HG03280 (cell line): ENCODE data around the gene VPS9D1.

Source experiments
- ATAC-seq: cut with Tn5 transposase; IDR thresholded peaks from one replicate; pipeline ENCODE4 v1.9.1; 2021; ENCODE audit warnings: mild to moderate bottlenecking, moderate library complexity; ENCODE audit not compliant: unreplicated experiment

Gene VPS9D1

GRCh38 chr16:89732918-89733242, 12.2 kb upstream of the VPS9D1 start:
- no peak for ATAC-seq

- ATAC-seq: no peak
These were observed 11.6 kb upstream of the VPS9D1 start for GRCh38 chr16:89732142-89732917.

GRCh38 chr16:89730610-89731234, 10.0 kb upstream of the VPS9D1 start:
- no peak for ATAC-seq

GRCh38 chr16:89729863-89730593, 9.3 kb upstream of the VPS9D1 start:
- ATAC-seq: no peak

GRCh38 chr16:89729293-89729692, 8.6 kb upstream of the VPS9D1 start:
- no peak for ATAC-seq

GRCh38 chr16:89727406-89728120, 6.9 kb upstream of the VPS9D1 start:
- ATAC-seq: no peak

- ATAC-seq: no peak
These were observed 2.9 kb upstream of the VPS9D1 start for GRCh38 chr16:89723279-89724250.

- ATAC-seq: peak; percentile 17
These were observed 1.9 kb upstream of the VPS9D1 start for GRCh38 chr16:89722392-89723278.

GRCh38 chr16:89721546-89722391, 1.1 kb upstream of the VPS9D1 start:
- ATAC-seq: peak; percentile 26

GRCh38 chr16:89720551-89720812, 216 bp downstream of the VPS9D1 start:
- ATAC-seq: peak; percentile 11

- no peak for ATAC-seq
These were observed 2.8 kb downstream of the VPS9D1 start for GRCh38 chr16:89717688-89718505.

GRCh38 chr16:89716916-89717687, 3.6 kb downstream of the VPS9D1 start:
- ATAC-seq: no peak

- no peak for ATAC-seq
These were observed 4.2 kb downstream of the VPS9D1 start for GRCh38 chr16:89716493-89716892.

GRCh38 chr16:89712274-89712781, 8.4 kb downstream of the VPS9D1 start:
- ATAC-seq: no peak

- no peak for ATAC-seq
These were observed 9.0 kb downstream of the VPS9D1 start for GRCh38 chr16:89711601-89712273.
